Measurements from ENCODE around the gene IGLL5.
"Not testable (repeated sequence)": the region's sequence is repeated elsewhere in the genome, so short reads cannot be mapped to it uniquely, and the experiment has no call there.

The IGLL5 gene

GRCh38 chr22:22903355-22903777, 15.8 kb downstream of the IGLL5 start:
- TF ChIP-seq CTCF (IDR thresholded peaks at IDR 0.05; ENCODE audit: low read depth, low read length, missing control alignments): no peak
- DNase-seq (ENCODE audit: extremely low read depth, low read depth): no peak
- H3K4me3 ChIP-seq (replicated peaks; ENCODE audit: low read depth, low read length): no peak overlapping the region

DNA sequence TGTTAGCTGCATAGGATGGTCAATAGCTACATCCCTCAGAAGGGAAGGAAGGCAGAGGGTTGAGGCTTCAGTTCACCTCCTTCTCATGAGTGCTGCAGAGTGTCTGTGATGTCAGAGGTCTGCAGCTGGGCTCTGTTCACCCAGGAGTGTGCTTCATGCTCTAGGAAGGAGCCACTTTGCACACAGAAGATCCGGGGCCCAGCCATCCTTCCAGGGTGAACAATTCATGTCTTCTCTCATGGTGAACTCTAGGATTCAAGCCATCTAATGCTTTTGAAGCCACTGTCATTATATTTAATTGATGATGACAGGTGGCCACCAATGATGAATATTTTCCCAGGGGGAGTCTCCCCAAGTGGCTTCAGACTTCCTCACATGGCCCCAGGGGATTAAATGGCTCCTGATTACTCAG, 16.2 kb downstream of the IGLL5 start:
- not testable (repeated sequence) for DNase-seq (ENCODE audit: extremely low read depth, low read depth); H3K4me3 ChIP-seq (replicated peaks; ENCODE audit: low read depth, low read length)

GRCh38 chr22:22904736-22905135, 17.1 kb downstream of the IGLL5 start:
- not testable (repeated sequence) for H3K4me3 ChIP-seq (replicated peaks; ENCODE audit: low read depth, low read length); DNase-seq (ENCODE audit: extremely low read depth, low read depth)

GRCh38 chr22:22906391-22906790, 18.8 kb downstream of the IGLL5 start:
- DNase-seq (ENCODE audit: extremely low read depth, low read depth); H3K4me3 ChIP-seq (replicated peaks; ENCODE audit: low read depth, low read length): not testable (repeated sequence)

GRCh38 chr22:22906907-22907550, 19.4 kb downstream of the IGLL5 start:
- no peak overlapping the region for H3K4me3 ChIP-seq (replicated peaks; ENCODE audit: low read depth, low read length)
- no peak for DNase-seq (ENCODE audit: extremely low read depth, low read depth)
- TF ChIP-seq CTCF (IDR thresholded peaks at IDR 0.05; ENCODE audit: low read depth, low read length, missing control alignments): no peak

- DNase-seq (ENCODE audit: extremely low read depth, low read depth): no peak
- TF ChIP-seq CTCF (IDR thresholded peaks at IDR 0.05; ENCODE audit: low read depth, low read length, missing control alignments): no peak
- no peak overlapping the region for H3K4me3 ChIP-seq (replicated peaks; ENCODE audit: low read depth, low read length)
Measured at GRCh38 chr22:22907551-22908494, 20.2 kb downstream of the IGLL5 start.

DNA sequence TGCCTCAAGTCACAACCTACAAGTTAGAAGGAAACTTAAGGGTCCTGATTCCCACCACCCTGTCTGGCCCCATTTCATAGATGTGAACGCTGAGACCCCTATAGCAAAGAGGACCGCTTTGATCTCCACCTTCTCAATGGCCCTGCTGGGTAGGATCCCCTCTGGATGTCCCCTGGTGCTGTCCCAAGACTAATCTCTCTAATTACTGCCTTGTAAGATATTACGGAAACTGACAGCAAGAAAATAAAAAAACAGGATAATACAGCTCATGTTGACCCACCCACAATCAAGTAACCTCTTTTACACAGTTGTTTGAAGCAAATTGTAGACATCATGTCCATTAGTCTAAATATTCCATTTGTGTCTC, 20.9 kb downstream of the IGLL5 start:
- no peak for TF ChIP-seq CTCF (IDR thresholded peaks at IDR 0.05; ENCODE audit: low read depth, low read length, missing control alignments)
- no peak for DNase-seq (ENCODE audit: extremely low read depth, low read depth)

DNA sequence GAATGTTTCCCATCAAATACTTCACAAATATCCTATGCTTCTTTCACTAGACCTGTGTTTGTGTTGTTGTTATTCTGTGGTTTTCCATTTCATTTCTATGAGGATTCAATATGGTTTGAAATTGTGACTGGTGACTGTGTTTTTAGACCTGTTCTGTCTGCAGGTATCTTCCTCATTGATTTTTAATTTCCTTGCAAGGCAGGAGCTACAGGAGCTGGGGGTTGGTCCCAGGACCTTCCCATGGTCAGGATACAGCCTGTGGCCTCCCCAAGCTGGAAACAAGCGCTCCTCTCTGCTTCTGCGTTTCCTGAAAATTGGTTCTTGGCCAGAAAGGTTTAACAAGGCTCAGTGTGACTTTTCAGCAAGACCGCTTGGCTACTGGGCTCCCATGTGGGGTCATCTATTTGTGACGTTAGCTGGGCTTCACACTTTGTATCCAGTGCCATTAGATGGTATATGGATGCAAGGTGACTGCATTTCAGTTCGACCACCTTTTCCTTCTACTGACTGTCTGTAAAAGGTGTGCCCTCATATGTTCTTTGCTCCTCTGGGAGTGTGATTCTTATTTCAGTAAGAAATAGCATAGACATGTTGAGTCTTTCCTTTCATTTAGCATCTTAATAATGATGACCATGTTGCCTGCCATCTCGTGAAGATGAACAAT, 21.5 kb downstream of the IGLL5 start:
- no peak for TF ChIP-seq CTCF (IDR thresholded peaks at IDR 0.05; ENCODE audit: low read depth, low read length, missing control alignments)
- no peak for DNase-seq (ENCODE audit: extremely low read depth, low read depth)
- H3K4me3 ChIP-seq (replicated peaks; ENCODE audit: low read depth, low read length): no peak overlapping the region

More for the DNA sequence above, 20.9 kb downstream of the IGLL5 start:
- no peak overlapping the region for H3K4me3 ChIP-seq (replicated peaks; ENCODE audit: low read depth, low read length)

Measured in HFF-Myc (cell line).